SK-N-SH treated with all-trans-retinoic acid at 6 μM for 48 hours (cell line): ENCODE data around the gene CMTM7.

Experiments used
- ATAC-seq: fragments of 200-7000 bp; cut with Tn5 transposase; 3 replicates; pipeline ENCODE4 v1.9.1; 2020; ENCODE audit warnings: mild to moderate bottlenecking, moderate library complexity
- ARNTL ChIP-seq: fragments of 450-650 bp; formaldehyde crosslinking; IDR thresholded peaks from 2 replicates; pipeline ENCODE4 v1.5.0; 2020; ENCODE audit warnings: low read depth, mild to moderate bottlenecking, moderate library complexity, borderline replicate concordance
- BACH2 ChIP-seq: fragments of 250-450 bp; sonication (Bioruptor Pico); IDR thresholded peaks from 2 replicates; pipeline ENCODE4 v1.9.0; 2021; ENCODE audit warnings: mild to moderate bottlenecking, borderline replicate concordance
- CSDC2 ChIP-seq: fragments of 250-450 bp; sonication (Bioruptor Pico); IDR thresholded peaks from 2 replicates; pipeline ENCODE4 v1.5.0; 2020; ENCODE audit warnings: mild to moderate bottlenecking, moderate library complexity
- ESRRG ChIP-seq: fragments of 250-450 bp; sonication (Bioruptor Pico); IDR thresholded peaks from 2 replicates; pipeline ENCODE4 v1.6.1; 2021; ENCODE audit warnings: mild to moderate bottlenecking
- GLIS3 ChIP-seq: fragments of 250-450 bp; sonication (Bioruptor Pico); IDR thresholded peaks from 2 replicates; pipeline ENCODE4 v1.5.0; 2020; ENCODE audit warnings: mild to moderate bottlenecking, moderate library complexity
- ISL1 ChIP-seq: fragments of 250-450 bp; sonication (Bioruptor Pico); IDR thresholded peaks from 2 replicates; pipeline ENCODE4 v2.1.2; 2022; ENCODE audit warnings: mild to moderate bottlenecking, moderate library complexity
- OSR1 ChIP-seq: fragments of 250-450 bp; sonication (Bioruptor Pico); IDR thresholded peaks from 2 replicates; pipeline ENCODE4 v1.8.0; 2022; ENCODE audit warnings: moderate library complexity, mild to moderate bottlenecking, inconsistent platforms
- PATZ1 ChIP-seq: fragments of 250-450 bp; sonication (Bioruptor Pico); IDR thresholded peaks from 2 replicates; pipeline ENCODE4 v1.8.0; 2020; ENCODE audit warnings: mild to moderate bottlenecking, moderate library complexity, borderline replicate concordance
- PPARA ChIP-seq: fragments of 250-450 bp; sonication (Bioruptor Pico); IDR thresholded peaks from 2 replicates; pipeline ENCODE4 v1.5.0; 2020; ENCODE audit warnings: mild to moderate bottlenecking, borderline replicate concordance
- RARB ChIP-seq: fragments of 250-450 bp; sonication (Bioruptor Pico); IDR thresholded peaks from 2 replicates; pipeline ENCODE4 v1.8.0; 2021; ENCODE audit warnings: mild to moderate bottlenecking, moderate library complexity
- SNAI2 ChIP-seq: fragments of 250-450 bp; sonication (Bioruptor Pico); IDR thresholded peaks from 2 replicates; pipeline ENCODE4 v1.5.0; 2020; ENCODE audit warnings: mild to moderate bottlenecking, moderate library complexity
- TCF4 ChIP-seq: fragments of 250-450 bp; sonication (Bioruptor Pico); IDR thresholded peaks from 2 replicates; pipeline ENCODE4 v1.8.0; 2021; ENCODE audit warnings: mild to moderate bottlenecking, moderate library complexity, borderline replicate concordance
- TOX ChIP-seq: fragments of 250-450 bp; sonication (Bioruptor Pico); IDR thresholded peaks from 2 replicates; pipeline ENCODE4 v1.8.0; 2021; ENCODE audit warnings: mild to moderate bottlenecking, moderate library complexity, borderline replicate concordance
- TSHZ2 ChIP-seq: fragments of 250-450 bp; sonication (Bioruptor Pico); IDR thresholded peaks from 2 replicates; pipeline ENCODE4 v1.5.0; 2020; ENCODE audit warnings: mild to moderate bottlenecking, moderate library complexity
- ZC3H10 ChIP-seq: fragments of 250-450 bp; sonication (Bioruptor Pico); IDR thresholded peaks from 2 replicates; pipeline ENCODE4 v1.5.1; 2021; ENCODE audit warnings: mild to moderate bottlenecking, moderate library complexity
- ZFP3 ChIP-seq: fragments of 250-450 bp; sonication (Bioruptor Pico); IDR thresholded peaks from 2 replicates; pipeline ENCODE4 v1.5.0; 2020; ENCODE audit warnings: mild to moderate bottlenecking, moderate library complexity
- ZFP30 ChIP-seq: fragments of 450-650 bp; formaldehyde crosslinking; IDR thresholded peaks from 2 replicates; pipeline ENCODE4 v1.5.0; 2022; ENCODE audit warnings: mild to moderate bottlenecking, moderate library complexity
- ZNF565 ChIP-seq: fragments of 450-650 bp; formaldehyde crosslinking; conservative IDR thresholded peaks from 2 replicates; pipeline ENCODE4 v1.5.0; 2020; ENCODE audit warnings: low read depth, mild to moderate bottlenecking, moderate library complexity
- ZNF70 ChIP-seq: fragments of 450-650 bp; formaldehyde crosslinking; IDR thresholded peaks from 2 replicates; pipeline ENCODE4 v1.5.0; 2020; ENCODE audit warnings: mild to moderate bottlenecking, moderate library complexity
- ZNF8 ChIP-seq: fragments of 450-650 bp; formaldehyde crosslinking; IDR thresholded peaks from 2 replicates; pipeline ENCODE4 v1.5.0; 2020; ENCODE audit warnings: mild to moderate bottlenecking, moderate library complexity
- TF ChIP-seq, protein P1 (sequence below): fragments of 250-450 bp; sonication (Bioruptor Pico); IDR thresholded peaks from 2 replicates; pipeline ENCODE4 v1.5.1; 2020; ENCODE audit warnings: low read depth, mild to moderate bottlenecking, moderate library complexity

Gene CMTM7

GRCh38 chr3:32376115-32376514 lies 15.5 kb upstream of the CMTM7 start:
- peak; percentile 24; the same call in 2 of the 3 replicates for ATAC-seq
- TF ChIP-seq ZC3H10 (CRISPR knock-in tag) (no peak), ZNF70 (CRISPR knock-in tag) (no peak), OSR1 (CRISPR knock-in tag) (no peak), GLIS3 (CRISPR knock-in tag) (no peak), TSHZ2 (CRISPR knock-in tag) (no peak), ESRRG (CRISPR knock-in tag) (no peak), TCF4 (CRISPR knock-in tag) (no peak), PPARA (no peak), BACH2 (CRISPR knock-in tag) (no peak), ISL1 (CRISPR knock-in tag) (no peak), SNAI2 (CRISPR knock-in tag) (no peak), RARB (CRISPR knock-in tag) (no peak), ZFP3 (CRISPR knock-in tag) (no peak)
- TF ChIP-seq, protein P1, sequence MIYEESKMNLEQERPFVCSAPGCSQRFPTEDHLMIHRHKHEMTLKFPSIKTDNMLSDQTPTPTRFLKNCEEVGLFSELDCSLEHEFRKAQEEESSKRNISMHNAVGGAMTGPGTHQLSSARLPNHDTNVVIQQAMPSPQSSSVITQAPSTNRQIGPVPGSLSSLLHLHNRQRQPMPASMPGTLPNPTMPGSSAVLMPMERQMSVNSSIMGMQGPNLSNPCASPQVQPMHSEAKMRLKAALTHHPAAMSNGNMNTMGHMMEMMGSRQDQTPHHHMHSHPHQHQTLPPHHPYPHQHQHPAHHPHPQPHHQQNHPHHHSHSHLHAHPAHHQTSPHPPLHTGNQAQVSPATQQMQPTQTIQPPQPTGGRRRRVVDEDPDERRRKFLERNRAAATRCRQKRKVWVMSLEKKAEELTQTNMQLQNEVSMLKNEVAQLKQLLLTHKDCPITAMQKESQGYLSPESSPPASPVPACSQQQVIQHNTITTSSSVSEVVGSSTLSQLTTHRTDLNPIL, result no peak

DNA sequence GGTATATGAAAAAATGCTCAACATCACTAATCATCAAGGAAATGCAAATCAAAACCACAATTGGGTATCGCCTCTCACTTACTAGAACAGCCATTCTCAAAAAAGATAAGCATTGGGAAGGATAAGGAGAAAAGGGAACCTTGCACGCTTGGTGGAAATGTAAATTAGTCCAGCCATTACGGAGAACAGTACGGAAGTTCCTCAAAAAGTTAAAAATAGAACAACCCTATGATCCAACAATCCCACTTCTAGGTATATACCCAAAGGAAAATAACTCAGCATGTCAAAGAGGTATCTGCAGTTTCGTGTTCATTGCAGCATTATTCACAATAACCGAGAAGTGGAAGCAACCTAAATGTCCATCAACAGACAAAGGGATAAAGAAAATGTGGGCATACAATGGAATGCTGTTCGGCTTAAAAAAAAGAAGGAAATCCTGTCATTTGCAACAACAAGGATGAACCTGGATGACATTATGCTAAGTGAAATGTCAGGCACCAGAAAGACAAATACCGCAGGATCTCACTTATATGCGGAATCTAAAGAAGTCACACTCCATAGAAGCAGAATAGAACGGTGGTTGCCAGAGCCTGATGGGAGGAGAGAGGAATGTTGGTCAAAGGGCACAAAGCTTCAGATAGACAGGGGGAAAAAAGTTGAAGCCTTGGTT lies 11.7 kb upstream of the CMTM7 start:
- ATAC-seq, result no peak
- TF ChIP-seq ISL1 (CRISPR knock-in tag) (no peak), PATZ1 (CRISPR knock-in tag) (no peak)

DNA sequence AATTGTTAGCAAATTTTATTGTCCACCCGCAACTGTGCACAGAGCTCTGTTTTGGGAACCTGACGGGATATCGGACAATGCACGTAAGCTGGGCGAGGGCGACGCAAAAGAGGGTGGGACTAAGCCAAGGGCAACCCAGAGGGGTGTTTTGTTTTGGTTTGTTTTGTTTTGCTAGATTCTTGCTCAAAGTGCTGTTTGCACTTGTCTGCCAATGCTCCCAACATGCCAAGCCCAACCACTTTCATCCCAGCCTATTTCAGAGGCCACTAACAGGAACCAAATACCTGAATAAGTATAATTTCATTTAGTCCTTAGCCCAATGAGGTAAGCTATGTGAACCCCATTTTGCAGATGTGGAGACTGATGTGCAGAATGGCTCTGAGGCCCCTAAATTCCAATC lies 9.7 kb upstream of the CMTM7 start:
- no peak for ATAC-seq
- TF ChIP-seq CSDC2 (CRISPR knock-in tag) (no peak), BACH2 (CRISPR knock-in tag) (no peak), ISL1 (CRISPR knock-in tag) (no peak), ZNF8 (CRISPR knock-in tag) (no peak), ARNTL (CRISPR knock-in tag) (no peak), SNAI2 (CRISPR knock-in tag) (no peak), GLIS3 (CRISPR knock-in tag) (no peak), OSR1 (CRISPR knock-in tag) (no peak), PATZ1 (CRISPR knock-in tag) (no peak), PPARA (no peak), ZC3H10 (CRISPR knock-in tag) (no peak), ESRRG (CRISPR knock-in tag) (no peak), TOX (no peak), ZNF565 (CRISPR knock-in tag) (no peak), TCF4 (CRISPR knock-in tag) (no peak), ZFP30 (no peak), ZFP3 (CRISPR knock-in tag) (no peak)
- TF ChIP-seq, protein P1, result no peak
